ENCODE measurements around the gene THTPA. TPM values are rescaled to one million over a fixed set of nuclear protein-coding genes. Genes with fewer than 3 reads are reported as not detected.

The THTPA gene
- total and polyA plus RNA-seq, 10 donors = 4.5 to 25.4 (median 17.8) TPM

- Histone ChIP-seq H3K4me3 (no peak overlapping the region), H3K9me3 (peaks cover 0 to 10% (median 6%) of the 10 kb centered on the region in 8 donors), H3K4me1 (no peaks in the 10 kb centered on the region), H3K27me3 (replicated peaks in 1 of 7) (no peaks in the 10 kb centered on the region), H3K27ac (no peak overlapping the region), H3K36me3 (no peaks in the 10 kb centered on the region)
- DNase-seq = no peak
- intact Hi-C loops (cut with DNase I; ENCODE audit: low total_unique reads) = no loop called here
- WGBS, 5 donors = 76 to 92% (median 83%) methylated on average over 2 of the region's 2 CpGs
- TF ChIP-seq POLR2A (IDR thresholded peaks at IDR 0.05) (no peak), POLR2AphosphoS5 (IDR thresholded peaks at IDR 0.05) (no peak)
- TF ChIP-seq, protein P1, sequence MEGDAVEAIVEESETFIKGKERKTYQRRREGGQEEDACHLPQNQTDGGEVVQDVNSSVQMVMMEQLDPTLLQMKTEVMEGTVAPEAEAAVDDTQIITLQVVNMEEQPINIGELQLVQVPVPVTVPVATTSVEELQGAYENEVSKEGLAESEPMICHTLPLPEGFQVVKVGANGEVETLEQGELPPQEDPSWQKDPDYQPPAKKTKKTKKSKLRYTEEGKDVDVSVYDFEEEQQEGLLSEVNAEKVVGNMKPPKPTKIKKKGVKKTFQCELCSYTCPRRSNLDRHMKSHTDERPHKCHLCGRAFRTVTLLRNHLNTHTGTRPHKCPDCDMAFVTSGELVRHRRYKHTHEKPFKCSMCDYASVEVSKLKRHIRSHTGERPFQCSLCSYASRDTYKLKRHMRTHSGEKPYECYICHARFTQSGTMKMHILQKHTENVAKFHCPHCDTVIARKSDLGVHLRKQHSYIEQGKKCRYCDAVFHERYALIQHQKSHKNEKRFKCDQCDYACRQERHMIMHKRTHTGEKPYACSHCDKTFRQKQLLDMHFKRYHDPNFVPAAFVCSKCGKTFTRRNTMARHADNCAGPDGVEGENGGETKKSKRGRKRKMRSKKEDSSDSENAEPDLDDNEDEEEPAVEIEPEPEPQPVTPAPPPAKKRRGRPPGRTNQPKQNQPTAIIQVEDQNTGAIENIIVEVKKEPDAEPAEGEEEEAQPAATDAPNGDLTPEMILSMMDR (IDR thresholded peaks at IDR 0.05 in 8 of 11, conservative IDR thresholded peaks at IDR 0.05 in 3 of 11) = no peak
Observed at GRCh38 chr14:23604148-23604547, 48.1 kb downstream of the THTPA start.

- DNase-seq = no peak
- H3K4me1 ChIP-seq = peaks cover 0 to 2% (median under 1%) of the 10 kb centered on the region in 6 donors
- peaks cover 0 to 4% (median under 1%) of the 10 kb centered on the region in 8 donors for H3K9me3 ChIP-seq
- intact Hi-C loops (cut with DNase I; ENCODE audit: low total_unique reads) = no loop called here
- H3K27ac ChIP-seq = no peak overlapping the region
- no peak overlapping the region for H3K4me3 ChIP-seq
- TF ChIP-seq POLR2A (IDR thresholded peaks at IDR 0.05) = no peak
- TF ChIP-seq, protein P1 (IDR thresholded peaks at IDR 0.05 in 8 of 11, conservative IDR thresholded peaks at IDR 0.05 in 3 of 11) = no peak
- no peak for TF ChIP-seq POLR2AphosphoS5 (IDR thresholded peaks at IDR 0.05)
- H3K36me3 ChIP-seq = no peaks in the 10 kb centered on the region
- H3K27me3 ChIP-seq (replicated peaks in 1 of 7) = no peaks in the 10 kb centered on the region
- WGBS, 5 donors = 80 to 93% (median 88%) methylated on average over 3 of the region's 3 CpGs
Observed at GRCh38 chr14:23604675-23605170, 48.7 kb downstream of the THTPA start.

DNA sequence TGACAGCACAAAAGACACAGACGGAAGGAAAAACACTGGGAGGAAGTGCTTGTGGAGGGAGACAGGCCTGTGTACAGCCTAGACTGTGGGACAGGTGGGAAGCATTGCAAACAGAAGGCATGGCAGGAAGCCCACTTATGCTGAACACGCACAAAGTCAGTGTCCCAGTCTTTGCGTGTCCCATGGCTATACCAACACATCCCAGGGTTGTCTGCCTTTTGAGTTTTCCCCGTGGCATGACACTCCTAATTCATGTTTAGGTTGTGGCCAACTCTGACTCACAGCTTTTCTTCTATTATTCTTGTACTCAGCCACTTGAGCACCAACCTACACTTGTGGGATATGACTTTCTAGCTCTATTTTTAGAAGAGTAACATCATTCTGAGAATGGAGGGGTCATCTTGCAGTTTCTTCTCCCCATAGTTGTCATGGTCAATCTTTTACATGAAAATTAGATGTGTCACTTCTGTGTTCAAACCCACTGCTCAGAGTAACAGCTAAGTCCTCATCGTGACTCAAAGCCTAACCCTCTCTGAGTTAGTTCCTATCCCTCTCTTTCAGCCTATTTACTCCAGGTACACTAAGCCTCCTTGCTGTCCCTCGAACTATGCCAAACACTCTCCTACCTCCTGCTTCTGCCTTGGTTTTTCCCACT lies 50.0 kb downstream of the THTPA start:
- H3K9me3 ChIP-seq = no peaks in the 10 kb centered on the region
- intact Hi-C loops (cut with DNase I; ENCODE audit: low total_unique reads) = no loop called here
- no peaks in the 10 kb centered on the region for H3K36me3 ChIP-seq
- TF ChIP-seq, protein P1 (IDR thresholded peaks at IDR 0.05 in 8 of 11, conservative IDR thresholded peaks at IDR 0.05 in 3 of 11) = no peak
- TF ChIP-seq POLR2A (IDR thresholded peaks at IDR 0.05) (no peak), POLR2AphosphoS5 (IDR thresholded peaks at IDR 0.05) (no peak)
- H3K4me1 ChIP-seq = peaks cover 0 to 14% (median 11%) of the 10 kb centered on the region in 6 donors
- no peak for DNase-seq
- no peaks in the 10 kb centered on the region for H3K27me3 ChIP-seq (replicated peaks in 1 of 7)
- 54 to 70% (median 58%) methylated on average over 6 of the region's 6 CpGs for WGBS, 5 donors
- no peak overlapping the region for H3K4me3 ChIP-seq
- no peak overlapping the region for H3K27ac ChIP-seq

- no peak for TF ChIP-seq POLR2A (IDR thresholded peaks at IDR 0.05)
- TF ChIP-seq, protein P1 (IDR thresholded peaks at IDR 0.05 in 8 of 11, conservative IDR thresholded peaks at IDR 0.05 in 3 of 11) = no peak
- TF ChIP-seq POLR2AphosphoS5 (IDR thresholded peaks at IDR 0.05) = no peak
- Histone ChIP-seq H3K27me3 (replicated peaks in 1 of 7) (no peaks in the 10 kb centered on the region), H3K27ac (no peak overlapping the region), H3K9me3 (no peaks in the 10 kb centered on the region), H3K4me3 (no peak overlapping the region), H3K4me1 (peaks cover 0 to 15% (median 11%) of the 10 kb centered on the region in 6 donors), H3K36me3 (no peaks in the 10 kb centered on the region)
- DNase-seq = no peak
- 31 to 93% (median 48%) methylated on average over 1 of the region's 1 CpG for WGBS, 5 donors
- intact Hi-C loops (cut with DNase I; ENCODE audit: low total_unique reads) = no loop called here
Observed at GRCh38 chr14:23608454-23608853, 52.4 kb downstream of the THTPA start.

Data from spleen (tissue), 11 donors.